ENCODE results near the gene ZNF841. TPM values are rescaled to one million over a fixed set of nuclear protein-coding genes. Genes with fewer than 3 reads are reported as not detected.

ZNF841 gene
- total and polyA plus RNA-seq, 7 donors: 1.2 to 26.6 (median 11.8) TPM

- Histone ChIP-seq H3K27ac (peak within 1 kb of the TSS; percentile 90 to 94 (median 92)), H3K4me3 (peak within 1 kb of the TSS; percentile 57 to 71 (median 66)), H3K36me3 (peaks cover 3 to 29% (median 6%) of the 10 kb centered on the region in 4 donors), H3K27me3 (no peaks in the 10 kb centered on the region), H3K4me1 (peaks cover 0 to 4% (median 0%) of the 10 kb centered on the region in 4 donors), H3K9me3 (peaks cover 0 to 9% (median 4%) of the 10 kb centered on the region in 4 donors)
- WGBS, 2 donors: 1 to 3% methylated on average over 60 of the region's 60 CpGs
- TF ChIP-seq POLR2AphosphoS5 (IDR thresholded peaks at IDR 0.05): peak; percentile 34 to 79 (median 74)
- TF ChIP-seq POLR2A (IDR thresholded peaks at IDR 0.05): peak in 1 of 2 donors; percentile 27
- peak in 1 of 4 donors; percentile 8 for TF ChIP-seq EP300 (IDR thresholded peaks at IDR 0.05)
- TF ChIP-seq, protein P1, sequence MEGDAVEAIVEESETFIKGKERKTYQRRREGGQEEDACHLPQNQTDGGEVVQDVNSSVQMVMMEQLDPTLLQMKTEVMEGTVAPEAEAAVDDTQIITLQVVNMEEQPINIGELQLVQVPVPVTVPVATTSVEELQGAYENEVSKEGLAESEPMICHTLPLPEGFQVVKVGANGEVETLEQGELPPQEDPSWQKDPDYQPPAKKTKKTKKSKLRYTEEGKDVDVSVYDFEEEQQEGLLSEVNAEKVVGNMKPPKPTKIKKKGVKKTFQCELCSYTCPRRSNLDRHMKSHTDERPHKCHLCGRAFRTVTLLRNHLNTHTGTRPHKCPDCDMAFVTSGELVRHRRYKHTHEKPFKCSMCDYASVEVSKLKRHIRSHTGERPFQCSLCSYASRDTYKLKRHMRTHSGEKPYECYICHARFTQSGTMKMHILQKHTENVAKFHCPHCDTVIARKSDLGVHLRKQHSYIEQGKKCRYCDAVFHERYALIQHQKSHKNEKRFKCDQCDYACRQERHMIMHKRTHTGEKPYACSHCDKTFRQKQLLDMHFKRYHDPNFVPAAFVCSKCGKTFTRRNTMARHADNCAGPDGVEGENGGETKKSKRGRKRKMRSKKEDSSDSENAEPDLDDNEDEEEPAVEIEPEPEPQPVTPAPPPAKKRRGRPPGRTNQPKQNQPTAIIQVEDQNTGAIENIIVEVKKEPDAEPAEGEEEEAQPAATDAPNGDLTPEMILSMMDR (IDR thresholded peaks at IDR 0.05): no peak
- intact Hi-C loops (cut with DNase I): loop anchor here (2.0 kb wide), 4 partner anchors 20 to 62 kb away; partner anchors contain the start of genes ZNF350, ZNF614, ZNF615 and ZNF841
- peak; percentile 97 for DNase-seq
These were observed 46.7 kb downstream of the ZNF841 start, which contains the start of gene ZNF432 for GRCh38 chr19:52048555-52049501. Gene ZNF432, minus strand, starts transcription at chr19:52048838. Its CDS starts 1,970 bp downstream, at chr19:52046868.

GRCh38 chr19:52039169-52039568 is 56.4 kb downstream of the ZNF841 start:
- no peaks in the 10 kb centered on the region for H3K27me3 ChIP-seq
- H3K27ac ChIP-seq: no peak overlapping the region
- peaks cover 22 to 40% (median 37%) of the 10 kb centered on the region in 4 donors for H3K9me3 ChIP-seq
- TF ChIP-seq POLR2A (IDR thresholded peaks at IDR 0.05) (no peak), EP300 (IDR thresholded peaks at IDR 0.05) (no peak), POLR2AphosphoS5 (IDR thresholded peaks at IDR 0.05) (no peak)
- TF ChIP-seq, protein P1 (IDR thresholded peaks at IDR 0.05): no peak
- H3K36me3 ChIP-seq: peaks cover 72 to 92% (median 82%) of the 10 kb centered on the region in 4 donors
- WGBS, 2 donors: 97 to 98% methylated on average over 4 of the region's 4 CpGs
- H3K4me3 ChIP-seq: no peak overlapping the region
- H3K4me1 ChIP-seq: no peaks in the 10 kb centered on the region
- intact Hi-C loops (cut with DNase I): no loop called here
- DNase-seq: no peak

GRCh38 chr19:52034051-52034728 is 61.4 kb downstream of the ZNF841 start:
- H3K36me3 ChIP-seq: peaks cover 52 to 62% (median 56%) of the 10 kb centered on the region in 4 donors
- H3K27ac ChIP-seq: no peak overlapping the region
- no peak overlapping the region for H3K4me3 ChIP-seq
- intact Hi-C loops (cut with DNase I): no loop called here
- H3K4me1 ChIP-seq: peaks cover 0 to under 1% (median 0%) of the 10 kb centered on the region in 4 donors
- TF ChIP-seq, protein P1 (IDR thresholded peaks at IDR 0.05): no peak
- TF ChIP-seq POLR2AphosphoS5 (IDR thresholded peaks at IDR 0.05) (no peak), EP300 (IDR thresholded peaks at IDR 0.05) (no peak), POLR2A (IDR thresholded peaks at IDR 0.05) (no peak)
- peaks cover 44 to 61% (median 54%) of the 10 kb centered on the region in 4 donors for H3K9me3 ChIP-seq
- WGBS, 2 donors: 97 to 98% methylated on average over 12 of the region's 12 CpGs
- no peaks in the 10 kb centered on the region for H3K27me3 ChIP-seq
- no peak for DNase-seq

DNA sequence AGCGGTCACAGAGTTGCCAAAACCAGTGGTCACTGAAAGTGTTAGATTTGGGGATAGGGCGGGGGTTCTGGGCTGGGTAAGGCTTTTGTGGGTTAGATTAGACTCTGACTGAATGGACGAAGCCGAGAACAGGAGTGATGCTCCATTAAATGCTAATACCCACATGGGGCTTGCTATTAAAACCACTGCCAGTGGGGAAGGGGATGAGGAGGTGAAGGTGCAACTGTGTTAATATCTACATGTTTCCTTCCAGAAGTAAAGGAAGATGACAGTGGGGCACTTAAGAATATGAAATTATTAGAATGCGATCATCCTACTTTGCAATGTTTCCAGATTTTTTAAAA is 66.8 kb downstream of the ZNF841 start:
- H3K4me1 ChIP-seq: peaks cover 0 to 23% (median 14%) of the 10 kb centered on the region in 4 donors
- DNase-seq: no peak
- H3K27ac ChIP-seq: peak overlapping the region; percentile 90 to 94 (median 92)
- H3K36me3 ChIP-seq: peaks cover 8 to 32% (median 19%) of the 10 kb centered on the region in 4 donors
- intact Hi-C loops (cut with DNase I): loop anchor here (1.0 to 2.0 kb wide), 3 partner anchors 20 to 42 kb away; partner anchors contain the start of genes ZNF350, ZNF432 and ZNF615
- H3K4me3 ChIP-seq: peak overlapping the region; percentile 57 to 87 (median 71)
- 19 to 20% methylated on average over 5 of the region's 5 CpGs for WGBS, 2 donors
- TF ChIP-seq, protein P1 (IDR thresholded peaks at IDR 0.05): no peak
- TF ChIP-seq POLR2AphosphoS5 (IDR thresholded peaks at IDR 0.05) (no peak), EP300 (IDR thresholded peaks at IDR 0.05) (no peak), POLR2A (IDR thresholded peaks at IDR 0.05) (no peak)
- H3K9me3 ChIP-seq: peaks cover 17 to 29% (median 21%) of the 10 kb centered on the region in 4 donors
- no peaks in the 10 kb centered on the region for H3K27me3 ChIP-seq

All from sigmoid colon (tissue), 7 donors.